H1 (cell line): ENCODE measurements around the gene ALG14. TPM values are rescaled to one million over a fixed set of nuclear protein-coding genes. Genes with fewer than 3 reads are reported as not detected.
"Not testable (repeated sequence)": the region's sequence is repeated elsewhere in the genome, so short reads cannot be mapped to it uniquely, and the experiment has no call there.

ENCODE experiments used
- CTCF ChIA-PET: fragments of 300-600 bp; sonication (Branson Sonifier 250); formaldehyde crosslinking; loops from one replicate; lab custom pipeline; 2021; ENCODE audit not compliant: partially characterized antibody; lab: Charles Lee
- POLR2A ChIA-PET: fragments of 300-600 bp; sonication (Branson Sonifier 250); formaldehyde crosslinking; loops from one replicate; lab custom pipeline; 2021; ENCODE audit warnings: inconsistent platforms; ENCODE audit not compliant: partially characterized antibody; lab: Charles Lee
- DNase-seq, 2 experiments: peaks; one replicate each; pipeline versions ENCODE4 v3.0.0 to v3.0.0-alpha.2; 2010 to 2022; ENCODE audit warnings: low spot score in 2 of 2, low read depth in 1 of 2, mixed read lengths in 1 of 2
- FAIRE-seq: peaks from 2 replicates; lab custom pipeline; 2011; peaks lifted over from hg19 to GRCh38; lab: Jason Lieb, UNC
- H2AFZ ChIP-seq: 2 replicates; pipeline ENCODE4 v1.8.1; 2012; ENCODE audit warnings: low read length, inconsistent platforms
- H2AK5ac ChIP-seq: 2 replicates; pipeline ENCODE4 v1.6.1; 2013; ENCODE audit warnings: low read depth, low read length
- H2BK120ac ChIP-seq: replicated peaks from 2 replicates; pipeline ENCODE3; 2013; ENCODE audit warnings: low read depth, low read length, inconsistent platforms
- H2BK12ac ChIP-seq: 2 replicates; pipeline ENCODE4 v1.6.1; 2013; ENCODE audit warnings: low read depth, low read length
- H2BK15ac ChIP-seq: 2 replicates; pipeline ENCODE4 v1.6.1; 2013; ENCODE audit warnings: low read length
- H2BK20ac ChIP-seq: 2 replicates; pipeline ENCODE4 v1.6.1; 2013; ENCODE audit warnings: low read length
- H2BK5ac ChIP-seq: 2 replicates; pipeline ENCODE4 v1.6.1; 2013; ENCODE audit warnings: low read depth, low read length
- H3K14ac ChIP-seq: 2 replicates; pipeline ENCODE4 v1.6.1; 2013; ENCODE audit warnings: inconsistent platforms; ENCODE audit not compliant: insufficient read length
- H3K18ac ChIP-seq: 2 replicates; pipeline ENCODE4 v1.6.1; 2013; ENCODE audit warnings: low read length; ENCODE audit errors: extremely low read depth
- H3K23ac ChIP-seq: 2 replicates; pipeline ENCODE4 v1.6.1; 2013; ENCODE audit warnings: inconsistent platforms; ENCODE audit not compliant: insufficient read length
- H3K23me2 ChIP-seq: 2 replicates; pipeline ENCODE4 v1.6.1; 2013; ENCODE audit warnings: low read depth, low read length
- H3K27ac ChIP-seq: 2 replicates; pipeline ENCODE4 v1.6.1; 2011; ENCODE audit warnings: low read depth, low read length, inconsistent platforms
- H3K27me3 ChIP-seq, 4 experiments: replicated peaks in 1 of 4; 1 replicate in 1 of 4; 2 replicates in 3 of 4; pipeline versions ENCODE4 v1.6.1 to v1.8.1; 2011 to 2013; ENCODE audit warnings: low read length in 3 of 4, mild to moderate bottlenecking in 3 of 4, inconsistent platforms in 2 of 4, mixed read lengths in 2 of 4, moderate library complexity in 1 of 4; ENCODE audit not compliant: control insufficient read depth in 3 of 4, insufficient read depth in 3 of 4; ENCODE audit errors: extremely low read depth in 1 of 4
- H3K36me3 ChIP-seq, 4 experiments: 2 replicates each; pipeline versions ENCODE4 v1.6.1 to v1.8.1; 2011 to 2013; ENCODE audit warnings: mild to moderate bottlenecking in 4 of 4, low read length in 3 of 4, moderate library complexity in 2 of 4, control low read depth in 1 of 4, inconsistent platforms in 1 of 4; ENCODE audit not compliant: insufficient read depth in 4 of 4, control insufficient read depth in 2 of 4
- H3K4ac ChIP-seq: replicated peaks from 2 replicates; pipeline ENCODE3; 2013; ENCODE audit warnings: low read length, low read depth, mixed read lengths, inconsistent platforms; ENCODE audit not compliant: insufficient read length
- H3K4me1 ChIP-seq, 4 experiments: replicated peaks in 1 of 4; 1 replicate in 1 of 4; 2 replicates in 3 of 4; pipeline versions ENCODE4 v1.6.1 to v1.8.1; 2011 to 2013; ENCODE audit warnings: low read length in 3 of 4, inconsistent platforms in 2 of 4, mixed read lengths in 1 of 4; ENCODE audit not compliant: insufficient read depth in 4 of 4, control insufficient read depth in 3 of 4
- H3K4me2 ChIP-seq, 2 experiments: 2 replicates each; pipeline versions ENCODE4 v1.6.1 to v1.8.1; 2011 to 2013; ENCODE audit warnings: low read depth in 2 of 2, low read length in 2 of 2, control low read depth in 1 of 2, inconsistent platforms in 1 of 2, mild to moderate bottlenecking in 1 of 2; ENCODE audit not compliant: insufficient read depth in 1 of 2
- H3K4me3 ChIP-seq, 4 experiments: fragments of 200-600, 300-600 bp in 1 of 4; sonication (generic), shearing (Covaris generic), sonication (Bioruptor Twin) in 1 of 4; 2 replicates each; pipeline versions ENCODE4 v1.5.1 to v1.8.1; 2011 to 2016; ENCODE audit warnings: low read length in 4 of 4, low read depth in 3 of 4, control low read depth in 2 of 4, inconsistent platforms in 2 of 4, mild to moderate bottlenecking in 2 of 4, mixed read lengths in 1 of 4, moderate library complexity in 1 of 4; ENCODE audit not compliant: insufficient read depth in 2 of 4; ENCODE audit errors: extremely low read depth in 1 of 4
- H3K56ac ChIP-seq: replicated peaks from 2 replicates; pipeline ENCODE3; 2013; ENCODE audit warnings: low read depth, mild to moderate bottlenecking, mixed read lengths, low read length, inconsistent platforms; ENCODE audit not compliant: insufficient read length
- H3K79me1 ChIP-seq: 2 replicates; pipeline ENCODE4 v1.6.1; 2013; ENCODE audit warnings: low read depth, low read length, control low read depth
- H3K79me2 ChIP-seq, 2 experiments: 2 replicates each; pipeline versions ENCODE4 v1.6.1 to v1.8.1; 2012 to 2013; ENCODE audit warnings: low read length in 2 of 2, mild to moderate bottlenecking in 2 of 2, inconsistent platforms in 1 of 2; ENCODE audit not compliant: insufficient read depth in 2 of 2, control insufficient read depth in 1 of 2
- H3K9ac ChIP-seq, 4 experiments: replicated peaks in 1 of 4; 1 replicate in 1 of 4; 2 replicates in 3 of 4; pipeline versions ENCODE4 v1.6.1 to v1.8.1; 2011 to 2013; ENCODE audit warnings: low read depth in 3 of 4, low read length in 3 of 4, control low read depth in 2 of 4, mild to moderate bottlenecking in 2 of 4, moderate library complexity in 2 of 4, inconsistent platforms in 1 of 4; ENCODE audit errors: extremely low read depth in 1 of 4
- H3K9me3 ChIP-seq, 2 experiments: 2 replicates each; pipeline versions ENCODE4 v1.6.1 to v1.8.1; 2012 to 2013; ENCODE audit warnings: mild to moderate bottlenecking in 2 of 2, moderate library complexity in 2 of 2, control low read depth in 1 of 2, inconsistent platforms in 1 of 2, low read depth in 1 of 2, low read length in 1 of 2, mixed read lengths in 1 of 2; ENCODE audit not compliant: insufficient read depth in 2 of 2
- H4K20me1 ChIP-seq, 2 experiments: replicated peaks in 1 of 2; 2 replicates each; pipeline versions ENCODE3 to v1.8.1; 2011 to 2013; ENCODE audit warnings: inconsistent platforms in 2 of 2, low read length in 2 of 2, mild to moderate bottlenecking in 1 of 2; ENCODE audit not compliant: insufficient read depth in 2 of 2, control insufficient read depth in 1 of 2
- H4K5ac ChIP-seq: 2 replicates; pipeline ENCODE4 v1.6.1; 2013; ENCODE audit warnings: low read length, low read depth, mixed read lengths, inconsistent platforms; ENCODE audit not compliant: insufficient read length
- H4K8ac ChIP-seq: 2 replicates; pipeline ENCODE4 v1.8.0; 2013; ENCODE audit warnings: mild to moderate bottlenecking, moderate library complexity, low read length, inconsistent platforms; ENCODE audit not compliant: insufficient read depth; ENCODE audit errors: extremely low read depth
- H4K91ac ChIP-seq: replicated peaks from 2 replicates; pipeline ENCODE3; 2013; ENCODE audit warnings: low read length, mixed read lengths, inconsistent platforms; ENCODE audit not compliant: insufficient read length
- whole genome bisulfite sequencing, 2 experiments: shearing (Covaris generic) in 1 of 2; methylation state at CpG; one replicate each; pipeline versions ENCODE4 v1.1.6 to v1.1.7; 2013 to 2015; ENCODE audit warnings: low lambda C conversion rate in 2 of 2, mixed read lengths in 2 of 2, inconsistent platforms in 1 of 2, low coverage in 1 of 2, missing lambda C conversion rate in 1 of 2; ENCODE audit not compliant: insufficient replicate concordance in 2 of 2, insufficient coverage in 1 of 2, insufficient read length in 1 of 2; ENCODE audit errors: extremely low coverage in 1 of 2, missing lambda C conversion rate in 1 of 2; 5-methylcytosine and 5-hydroxymethylcytosine counted together
- polyA plus RNA-seq, 7 experiments: library from polyadenylated mRNA; depleted of rRNA in 3 of 7; stranded (reverse) in 5 of 7; unstranded in 2 of 7; fragments of >200 nt in 5 of 7; fragments of 200-250 nt in 2 of 7; gene quantifications; 1 replicate in 5 of 7; 2 replicates in 1 of 7; 4 replicates in 1 of 7; pipeline versions ENCODE4 v1.2.1 to v1.2.3, GENCODE V29; 2011 to 2013; ENCODE audit warnings: missing spikeins in 2 of 7, mixed read lengths in 2 of 7
- total RNA-seq: library from RNA; stranded (reverse); fragmentation: NEBNext Ultra II Directional; extraction: Animal tissue kit (Norgen Biotek cat#: 25700); gene quantifications from 2 replicates; pipeline ENCODE4 v1.2.1, GENCODE V29; 2021

The ALG14 gene
- total and polyA plus RNA-seq, 2 of the 8 experiments (the other 6 are each of a cell fraction or from before 2014, with no cell fraction given), result 0.95 to 1.3 TPM

GRCh38 chr1:94995536-94995935 is 77.2 kb downstream of the ALG14 start:
- H2BK15ac ChIP-seq, H3K4me2 ChIP-seq, H4K8ac ChIP-seq, H3K4me3 ChIP-seq, H3K4me1 ChIP-seq, H3K9ac ChIP-seq, H2AFZ ChIP-seq, H3K79me2 ChIP-seq, H3K56ac ChIP-seq, H4K20me1 ChIP-seq, H3K36me3 ChIP-seq, H3K14ac ChIP-seq, H3K18ac ChIP-seq, DNase-seq, H3K9me3 ChIP-seq, H4K91ac ChIP-seq, H4K5ac ChIP-seq, H3K4ac ChIP-seq, H2BK12ac ChIP-seq, H2BK20ac ChIP-seq, H3K23ac ChIP-seq, H3K27ac ChIP-seq, FAIRE-seq, H3K23me2 ChIP-seq, H2AK5ac ChIP-seq, H3K27me3 ChIP-seq, H2BK120ac ChIP-seq, H3K79me1 ChIP-seq, H2BK5ac ChIP-seq: not testable (repeated sequence)
- WGBS, 2 experiments, result 89% methylated on average over 6 of the region's 6 CpGs; no CpG with 5 or more reads in 1 of the 2 experiments
- ChIA-PET CTCF (interaction anchor here (0.6 to 2.3 kb wide), 2 partner anchors 10 to 436 kb away, joined by 3 to 5 read pairs; no protein-coding TSS in a partner anchor), POLR2A (interaction anchor here (0.6 to 1.3 kb wide), 2 partner anchors 21 to 68 kb away, joined by 3 read pairs; no protein-coding TSS in a partner anchor)
